HEK293 (cell line): ENCODE results near the gene MRPS27.

Experiments
- CTCF ChIA-PET: fragments of 350-600 bp; formaldehyde crosslinking; extraction: SDS; loops from one replicate; lab custom pipeline; 2021; ENCODE audit warnings: antibody characterized with exemption; lab: Yijun Ruan, JAX
- POLR2A ChIA-PET: fragments of 300-600 bp; formaldehyde crosslinking; extraction: SDS; loops from one replicate; lab custom pipeline; 2020; ENCODE audit warnings: antibody characterized with exemption, inconsistent platforms; lab: Yijun Ruan, JAX
- H3K27ac ChIP-seq: fragments of 200-500 bp; sonication (Bioruptor generic); 2 replicates; pipeline ENCODE4 v1.5.1; 2014; ENCODE audit warnings: low read depth, low read length, control low read depth, inconsistent platforms; ENCODE audit errors: extremely low read depth
- H3K36me3 ChIP-seq, 2 experiments: fragments of 200-500 bp in 1 of 2; sonication (Bioruptor generic) in 1 of 2; 1 replicate in 1 of 2; 2 replicates in 1 of 2; pipeline ENCODE4 v1.5.1; 2014 to 2017; ENCODE audit warnings: inconsistent platforms in 2 of 2, low read length in 2 of 2; ENCODE audit not compliant: control insufficient read depth in 2 of 2, insufficient read depth in 1 of 2
- H3K4me1 ChIP-seq: fragments of 200-500 bp; sonication (Bioruptor generic); 2 replicates; pipeline ENCODE4 v1.5.1; 2014; ENCODE audit warnings: mild to moderate bottlenecking, low read length, inconsistent platforms; ENCODE audit not compliant: control insufficient read depth, insufficient read depth
- H3K4me3 ChIP-seq: 2 replicates; pipeline ENCODE4 v1.5.1; 2011; ENCODE audit warnings: low read depth, mild to moderate bottlenecking, control low read depth, low read length, moderate library complexity
- H3K9me3 ChIP-seq: fragments of 200-500 bp; sonication (Bioruptor generic); 2 replicates; pipeline ENCODE4 v1.5.1; 2014; ENCODE audit warnings: low read depth, low read length, inconsistent platforms; ENCODE audit not compliant: control insufficient read depth, insufficient read depth
- HOXA7 ChIP-seq: sonication (generic); formaldehyde crosslinking; IDR thresholded peaks from 2 replicates; pipeline ENCODE4 v1.8.1; 2022; ENCODE audit warnings: missing genetic modification reagents, borderline replicate concordance
- HOXD13 ChIP-seq: sonication (generic); formaldehyde crosslinking; IDR thresholded peaks from 2 replicates; pipeline ENCODE4 v1.8.0; 2022; ENCODE audit warnings: missing genetic modification reagents, borderline replicate concordance
- INSM2 ChIP-seq: fragments of 450-650 bp; formaldehyde crosslinking; IDR thresholded peaks from 2 replicates; pipeline ENCODE4 v1.5.1; 2016; ENCODE audit warnings: missing biosample characterization, missing genetic modification characterization
- SP7 ChIP-seq: fragments of 450-650 bp; formaldehyde crosslinking; IDR thresholded peaks from 2 replicates; pipeline ENCODE4 v1.5.1; 2016; ENCODE audit warnings: missing biosample characterization, missing genetic modification characterization
- TSHZ1 ChIP-seq: fragments of 450-650 bp; formaldehyde crosslinking; IDR thresholded peaks from 2 replicates; pipeline ENCODE4 v1.5.1; 2016; ENCODE audit warnings: missing biosample characterization, missing genetic modification characterization, borderline replicate concordance
- ZEB2 ChIP-seq: fragments of 450-650 bp; formaldehyde crosslinking; IDR thresholded peaks from 2 replicates; pipeline ENCODE4 v1.5.1; 2016; ENCODE audit warnings: missing biosample characterization, missing genetic modification characterization
- ZIC2 ChIP-seq: fragments of 450-650 bp; formaldehyde crosslinking; IDR thresholded peaks from 2 replicates; pipeline ENCODE4 v1.5.1; 2016; ENCODE audit warnings: missing biosample characterization, missing genetic modification characterization
- ZNF114 ChIP-seq: fragments of 450-650 bp; formaldehyde crosslinking; IDR thresholded peaks from 2 replicates; pipeline ENCODE4 v1.5.0; 2017; ENCODE audit warnings: missing biosample characterization, missing genetic modification characterization
- ZNF121 ChIP-seq: fragments of 450-650 bp; formaldehyde crosslinking; IDR thresholded peaks from 2 replicates; pipeline ENCODE4 v1.5.1; 2016; ENCODE audit warnings: missing biosample characterization, missing genetic modification characterization
- ZNF19 ChIP-seq: fragments of 450-650 bp; formaldehyde crosslinking; IDR thresholded peaks from 2 replicates; pipeline ENCODE4; 2016; ENCODE audit warnings: missing biosample characterization, missing genetic modification characterization, low read depth
- ZNF202 ChIP-seq: fragments of 450-650 bp; formaldehyde crosslinking; IDR thresholded peaks from 2 replicates; pipeline ENCODE4 v1.5.1; 2016; ENCODE audit warnings: missing biosample characterization, missing genetic modification characterization, borderline replicate concordance
- ZNF211 ChIP-seq: fragments of 450-650 bp; formaldehyde crosslinking; IDR thresholded peaks from 2 replicates; pipeline ENCODE4 v1.5.1; 2016; ENCODE audit warnings: low read depth, missing biosample characterization, missing genetic modification characterization
- ZNF311 ChIP-seq: fragments of 450-650 bp; formaldehyde crosslinking; IDR thresholded peaks from 2 replicates; pipeline ENCODE4 v1.5.1; 2017; ENCODE audit warnings: missing biosample characterization, missing genetic modification characterization, borderline replicate concordance
- ZNF354C ChIP-seq: fragments of 450-650 bp; formaldehyde crosslinking; IDR thresholded peaks from 2 replicates; pipeline ENCODE4 v1.5.1; 2016; ENCODE audit warnings: missing biosample characterization, missing genetic modification characterization, low read depth, borderline replicate concordance
- ZNF501 ChIP-seq: fragments of 450-650 bp; formaldehyde crosslinking; IDR thresholded peaks from 2 replicates; pipeline ENCODE4 v1.5.1; 2016; ENCODE audit warnings: missing biosample characterization, missing genetic modification characterization
- ZNF548 ChIP-seq: fragments of 450-650 bp; formaldehyde crosslinking; IDR thresholded peaks from 2 replicates; pipeline ENCODE4 v1.5.1; 2016; ENCODE audit warnings: missing biosample characterization, missing genetic modification characterization
- ZNF596 ChIP-seq: fragments of 450-650 bp; IDR thresholded peaks from 2 replicates; pipeline ENCODE4 v1.5.0; 2018; ENCODE audit warnings: missing biosample characterization, mild to moderate bottlenecking, missing genetic modification characterization, moderate library complexity
- ZNF624 ChIP-seq: fragments of 450-650 bp; formaldehyde crosslinking; IDR thresholded peaks from 2 replicates; pipeline ENCODE4 v1.5.1; 2017; ENCODE audit warnings: missing biosample characterization, missing genetic modification characterization
- ZNF707 ChIP-seq: fragments of 450-650 bp; formaldehyde crosslinking; IDR thresholded peaks from 2 replicates; pipeline ENCODE4 v1.5.1; 2016; ENCODE audit warnings: missing biosample characterization, missing genetic modification characterization
- ZNF843 ChIP-seq: fragments of 450-650 bp; formaldehyde crosslinking; IDR thresholded peaks from 2 replicates; pipeline ENCODE4 v1.5.1; 2016; ENCODE audit warnings: missing biosample characterization, missing genetic modification characterization
- TF ChIP-seq, protein P1 (sequence below): IDR thresholded peaks from 2 replicates; pipeline ENCODE4 v1.6.1; 2011; ENCODE audit warnings: mild to moderate bottlenecking, low read depth, low read length, borderline replicate concordance
- TF ChIP-seq, protein P2 (sequence below): fragments of 450-650 bp; formaldehyde crosslinking; optimal IDR thresholded peaks from 2 replicates; pipeline ENCODE3; 2016; ENCODE audit warnings: missing biosample characterization, mild to moderate bottlenecking, missing genetic modification characterization

Gene MRPS27

GRCh38 chr5:72347801-72348308 is 27.8 kb upstream of the MRPS27 start:
- Histone ChIP-seq H3K4me3 (no peak overlapping the region), H3K4me1 (peaks cover under 1% of the 10 kb centered on the region; the same call in 1 of the 2 replicates), H3K9me3 (no peaks in the 10 kb centered on the region)
- POLR2A ChIA-PET = no interaction called here
- TF ChIP-seq SP7 (tag by site-specific recombination) = no peak
- TF ChIP-seq ZNF624 (tag by site-specific recombination) = no peak
- no peak for TF ChIP-seq ZNF211 (tag by site-specific recombination)
- TF ChIP-seq ZNF19 (tag by site-specific recombination) = no peak
- TF ChIP-seq, protein P1, sequence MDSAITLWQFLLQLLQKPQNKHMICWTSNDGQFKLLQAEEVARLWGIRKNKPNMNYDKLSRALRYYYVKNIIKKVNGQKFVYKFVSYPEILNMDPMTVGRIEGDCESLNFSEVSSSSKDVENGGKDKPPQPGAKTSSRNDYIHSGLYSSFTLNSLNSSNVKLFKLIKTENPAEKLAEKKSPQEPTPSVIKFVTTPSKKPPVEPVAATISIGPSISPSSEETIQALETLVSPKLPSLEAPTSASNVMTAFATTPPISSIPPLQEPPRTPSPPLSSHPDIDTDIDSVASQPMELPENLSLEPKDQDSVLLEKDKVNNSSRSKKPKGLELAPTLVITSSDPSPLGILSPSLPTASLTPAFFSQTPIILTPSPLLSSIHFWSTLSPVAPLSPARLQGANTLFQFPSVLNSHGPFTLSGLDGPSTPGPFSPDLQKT = no peak
- TF ChIP-seq, protein P2, sequence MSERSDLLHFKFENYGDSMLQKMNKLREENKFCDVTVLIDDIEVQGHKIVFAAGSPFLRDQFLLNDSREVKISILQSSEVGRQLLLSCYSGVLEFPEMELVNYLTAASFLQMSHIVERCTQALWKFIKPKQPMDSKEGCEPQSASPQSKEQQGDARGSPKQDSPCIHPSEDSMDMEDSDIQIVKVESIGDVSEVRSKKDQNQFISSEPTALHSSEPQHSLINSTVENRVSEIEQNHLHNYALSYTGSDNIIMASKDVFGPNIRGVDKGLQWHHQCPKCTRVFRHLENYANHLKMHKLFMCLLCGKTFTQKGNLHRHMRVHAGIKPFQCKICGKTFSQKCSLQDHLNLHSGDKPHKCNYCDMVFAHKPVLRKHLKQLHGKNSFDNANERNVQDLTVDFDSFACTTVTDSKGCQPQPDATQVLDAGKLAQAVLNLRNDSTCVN = no peak
- no peak for TF ChIP-seq INSM2
- no peak for TF ChIP-seq ZNF707 (tag by site-specific recombination)
- TF ChIP-seq ZNF501 (tag by site-specific recombination) = no peak
- TF ChIP-seq HOXA7 (CRISPR knock-in tag) = no peak
- TF ChIP-seq ZNF596 (tag by site-specific recombination) = no peak
- TF ChIP-seq, all 188 proteins: peak for 0
- CTCF ChIA-PET = interaction anchor here (1.1 kb wide), 1 partner anchor 176 kb away, joined by 3 read pairs; no protein-coding TSS in a partner anchor
- Histone ChIP-seq H3K36me3 (peaks cover 0 to 38% of the 10 kb centered on the region in 2 experiments), H3K27ac (no peak overlapping the region)

DNA sequence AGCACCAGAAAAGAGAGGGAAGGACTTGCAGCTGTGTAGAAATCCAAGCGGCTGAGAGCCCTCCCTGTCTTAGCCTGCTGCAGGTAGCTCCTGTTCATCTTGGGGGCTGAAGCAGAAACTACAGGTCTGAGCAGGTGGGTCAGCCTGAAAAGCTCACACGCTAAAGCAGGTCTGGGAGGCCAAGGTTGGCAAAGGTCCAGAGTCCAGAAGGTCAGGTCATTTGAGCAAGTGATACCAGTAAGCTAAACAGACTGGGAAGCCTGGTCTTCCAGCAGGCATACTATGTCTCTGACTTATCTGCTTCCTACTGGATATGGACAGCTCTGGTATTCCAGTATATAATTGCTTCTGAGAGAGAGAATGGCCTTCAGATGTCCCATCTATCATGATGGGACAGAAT is 26.4 kb upstream of the MRPS27 start:
- CTCF ChIA-PET = interaction anchor here (1.7 kb wide), 1 partner anchor 20 kb away, joined by 4 read pairs; no protein-coding TSS in a partner anchor
- POLR2A ChIA-PET = no interaction called here

More for the DNA sequence above, 26.4 kb upstream of the MRPS27 start:
- TF ChIP-seq ZNF843 (tag by site-specific recombination) (no peak), ZIC2 (tag by site-specific recombination) (no peak), ZNF707 (tag by site-specific recombination) (no peak), ZNF202 (tag by site-specific recombination) (no peak), HOXD13 (no peak), ZNF548 (tag by site-specific recombination) (no peak), ZEB2 (tag by site-specific recombination) (no peak), ZNF596 (tag by site-specific recombination) (no peak), TSHZ1 (no peak), ZNF354C (tag by site-specific recombination) (no peak), ZNF311 (tag by site-specific recombination) (no peak), ZNF121 (tag by site-specific recombination) (no peak), ZNF114 (tag by site-specific recombination) (no peak)
- Histone ChIP-seq H3K4me3 (no peak overlapping the region), H3K27ac (no peak overlapping the region), H3K9me3 (no peaks in the 10 kb centered on the region), H3K4me1 (no peaks in the 10 kb centered on the region), H3K36me3 (peaks cover 0 to 46% of the 10 kb centered on the region in 2 experiments)
